ENCODE measurements around the gene DDI2. TPM values are rescaled to one million over a fixed set of nuclear protein-coding genes. Genes with fewer than 3 reads are reported as not detected.
"Not testable (repeated sequence)": the region's sequence is repeated elsewhere in the genome, so short reads cannot be mapped to it uniquely, and the experiment has no call there.

DDI2 gene
- total RNA-seq, 1 donor from 2014 or later: 23.3 TPM

- Histone ChIP-seq H3K79me2 (ENCODE audit: low read depth) (no peaks in the 10 kb centered on the region), H3K36me3 (peaks cover 14% of the 10 kb centered on the region), H3K4me2 (no peak overlapping the region), H3K9ac (no peak overlapping the region), H4K20me1 (ENCODE audit: low read depth) (peaks cover 2% of the 10 kb centered on the region), H3K9me3 (ENCODE audit: low read depth) (no peaks in the 10 kb centered on the region), H3K4me3 (no peak overlapping the region), H3K4me1 (no peaks in the 10 kb centered on the region), H2AFZ (replicated peaks) (no peak overlapping the region), H3K27ac (no peak overlapping the region), H3K27me3 (no peaks in the 10 kb centered on the region), H3F3A (ENCODE audit: low read depth) (no peaks in the 10 kb centered on the region)
- Mint-ChIP-seq H3K9me3 (no peaks in the 10 kb centered on the region), H3K27ac (no peak overlapping the region), H3K36me3 (peaks cover 27% of the 10 kb centered on the region), H3K4me1 (no peaks in the 10 kb centered on the region), H3K4me3 (no peak overlapping the region), H3K27me3 (ENCODE audit: insufficient read depth, low read depth) (no peaks in the 10 kb centered on the region)
- TF ChIP-seq EZH2phosphoT487 (IDR thresholded peaks at IDR 0.05) (no peak), EZH2 (IDR thresholded peaks at IDR 0.05) (no peak), CTCF (IDR thresholded peaks at IDR 0.05) (no peak)
- no peak for DNase-seq (ENCODE audit: low spot score)
Measured at GRCh38 chr1:15649937-15650336, 32.7 kb downstream of the DDI2 start.

- Mint-ChIP-seq H3K27me3 (ENCODE audit: insufficient read depth, low read depth) (no peaks in the 10 kb centered on the region), H3K4me1 (no peaks in the 10 kb centered on the region), H3K4me3 (no peak overlapping the region), H3K9me3 (no peaks in the 10 kb centered on the region), H3K36me3 (peaks cover 22% of the 10 kb centered on the region), H3K27ac (no peak overlapping the region)
- Histone ChIP-seq H3F3A (ENCODE audit: low read depth) (no peaks in the 10 kb centered on the region), H2AFZ (replicated peaks) (no peak overlapping the region), H4K20me1 (ENCODE audit: low read depth) (peaks cover 2% of the 10 kb centered on the region), H3K4me1 (no peaks in the 10 kb centered on the region), H3K9me3 (ENCODE audit: low read depth) (no peaks in the 10 kb centered on the region), H3K4me3 (no peak overlapping the region), H3K36me3 (peaks cover 10% of the 10 kb centered on the region), H3K27me3 (no peaks in the 10 kb centered on the region), H3K4me2 (no peak overlapping the region), H3K9ac (no peak overlapping the region), H3K27ac (no peak overlapping the region), H3K79me2 (ENCODE audit: low read depth) (no peaks in the 10 kb centered on the region)
- no peak for TF ChIP-seq CTCF (IDR thresholded peaks at IDR 0.05)
- TF ChIP-seq EZH2phosphoT487 (IDR thresholded peaks at IDR 0.05): no peak
- TF ChIP-seq EZH2 (IDR thresholded peaks at IDR 0.05): no peak
- DNase-seq (ENCODE audit: low spot score): no peak
Measured at GRCh38 chr1:15650433-15650832, 33.2 kb downstream of the DDI2 start.

GRCh38 chr1:15652130-15652529 lies 34.9 kb downstream of the DDI2 start:
- not testable (repeated sequence) for H3F3A ChIP-seq (ENCODE audit: low read depth); H3K4me2 ChIP-seq; H3K9me3 ChIP-seq (ENCODE audit: low read depth); H3K36me3 ChIP-seq; H3K9me3 Mint-ChIP-seq; H3K4me3 ChIP-seq; H4K20me1 ChIP-seq (ENCODE audit: low read depth); H3K4me1 Mint-ChIP-seq; H2AFZ ChIP-seq (replicated peaks); H3K27me3 Mint-ChIP-seq (ENCODE audit: insufficient read depth, low read depth); H3K27ac ChIP-seq; H3K79me2 ChIP-seq (ENCODE audit: low read depth); H3K27me3 ChIP-seq; H3K4me3 Mint-ChIP-seq; H3K9ac ChIP-seq; H3K27ac Mint-ChIP-seq; H3K4me1 ChIP-seq; DNase-seq (ENCODE audit: low spot score)
- peaks cover 25% of the 10 kb centered on the region for H3K36me3 Mint-ChIP-seq

GRCh38 chr1:15654091-15654690 lies 36.9 kb downstream of the DDI2 start:
- Mint-ChIP-seq H3K4me1 (no peaks in the 10 kb centered on the region), H3K36me3 (peaks cover 26% of the 10 kb centered on the region), H3K9me3 (no peaks in the 10 kb centered on the region), H3K27me3 (ENCODE audit: insufficient read depth, low read depth) (no peaks in the 10 kb centered on the region), H3K27ac (no peak overlapping the region), H3K4me3 (no peak overlapping the region)
- TF ChIP-seq EZH2 (IDR thresholded peaks at IDR 0.05) (no peak), CTCF (IDR thresholded peaks at IDR 0.05) (no peak), EZH2phosphoT487 (IDR thresholded peaks at IDR 0.05) (no peak)
- Histone ChIP-seq H3K79me2 (ENCODE audit: low read depth) (no peaks in the 10 kb centered on the region), H3K4me2 (no peak overlapping the region), H3F3A (ENCODE audit: low read depth) (no peaks in the 10 kb centered on the region), H2AFZ (replicated peaks) (no peak overlapping the region), H3K27ac (no peak overlapping the region), H3K4me3 (no peak overlapping the region), H3K9ac (no peak overlapping the region), H3K36me3 (peaks cover 10% of the 10 kb centered on the region), H3K4me1 (no peaks in the 10 kb centered on the region), H4K20me1 (ENCODE audit: low read depth) (no peaks in the 10 kb centered on the region), H3K27me3 (no peaks in the 10 kb centered on the region), H3K9me3 (ENCODE audit: low read depth) (no peaks in the 10 kb centered on the region)
- DNase-seq (ENCODE audit: low spot score): no peak
